MCF 10A (cell line): ENCODE data around the gene MX2. TPM values are rescaled to one million over a fixed set of nuclear protein-coding genes. Genes with fewer than 3 reads are reported as not detected.

ENCODE experiments used
- BruUV-seq: library from RNA; stranded (reverse); fragments of 400-500 nt; replicated peaks from 2 replicates; lab custom pipeline; 2021; lab: Mats Ljungman, UMichigan
- CTCF ChIA-PET: fragments of 300-600 bp; sonication (Branson Sonifier 250); formaldehyde crosslinking; extraction: SDS; loops from one replicate; lab custom pipeline; 2021; ENCODE audit warnings: antibody characterized with exemption, inconsistent platforms; lab: Yijun Ruan, JAX
- POLR2A ChIA-PET: fragments of 300-600, 350-650 bp; sonication (Branson Sonifier 250); formaldehyde crosslinking; extraction: SDS; loops from one replicate; lab custom pipeline; 2020; ENCODE audit warnings: antibody characterized with exemption, inconsistent platforms; lab: Yijun Ruan, JAX
- DNase-seq: peaks from one replicate; pipeline ENCODE4 v3.0.0-alpha.2; 2018; ENCODE audit not compliant: unreplicated experiment
- H3K27ac Mint-ChIP-seq: one replicate; pipeline ENCODE4 v1.8.0; 2022; ENCODE audit warnings: mild to moderate bottlenecking, low read depth, mixed read lengths; ENCODE audit not compliant: unreplicated experiment
- H3K27me3 Mint-ChIP-seq: one replicate; pipeline ENCODE4 v1.8.0; 2022; ENCODE audit warnings: mixed read lengths; ENCODE audit not compliant: insufficient read depth, unreplicated experiment
- H3K36me3 Mint-ChIP-seq: one replicate; pipeline ENCODE4 v1.8.0; 2022; ENCODE audit warnings: mild to moderate bottlenecking, moderate library complexity, mixed read lengths; ENCODE audit not compliant: insufficient read depth, unreplicated experiment
- H3K4me1 Mint-ChIP-seq: one replicate; pipeline ENCODE4 v1.8.0; 2022; ENCODE audit warnings: mixed read lengths; ENCODE audit not compliant: insufficient read depth, unreplicated experiment
- H3K4me3 Mint-ChIP-seq: one replicate; pipeline ENCODE4 v1.8.0; 2022; ENCODE audit warnings: mild to moderate bottlenecking, moderate library complexity, mixed read lengths; ENCODE audit not compliant: unreplicated experiment
- H3K9me3 Mint-ChIP-seq: one replicate; pipeline ENCODE4 v1.8.0; 2022; ENCODE audit warnings: mixed read lengths; ENCODE audit not compliant: unreplicated experiment
- CTCF ChIP-seq: fragments of 200-600 bp; IDR thresholded peaks from one replicate; pipeline ENCODE4 v1.8.0; 2022; ENCODE audit warnings: antibody characterized with exemption, mild to moderate bottlenecking; ENCODE audit not compliant: unreplicated experiment
- intact Hi-C: fragments of 100-400 bp; cut with micrococcal nuclease; formaldehyde crosslinking; loops from 2 replicates; pipeline ENCODE4 v1.14.1; 2022
- total RNA-seq: library from RNA; stranded (reverse); gene quantifications from 2 replicates; pipeline ENCODE4 v1.2.3, GENCODE V29; 2022

The MX2 gene
- total RNA-seq, 1 experiment from 2014 or later: not detected

GRCh38 chr21:41349619-41350390 lies 12.0 kb upstream of the MX2 start:
- ChIA-PET CTCF (interaction anchor here (0.6 to 1.4 kb wide), 3 partner anchors 11 to 386 kb away, joined by 3 to 4 read pairs (median 3); no protein-coding TSS in a partner anchor), POLR2A (no interaction called here)
- Mint-ChIP-seq H3K4me3 (no peak overlapping the region), H3K9me3 (no peaks in the 10 kb centered on the region), H3K4me1 (no peaks in the 10 kb centered on the region), H3K36me3 (no peaks in the 10 kb centered on the region), H3K27me3 (peaks cover 69% of the 10 kb centered on the region), H3K27ac (no peak overlapping the region)
- BruUV-seq: no TSS peak
- intact Hi-C loops: no loop called here
- no peak for DNase-seq
- TF ChIP-seq CTCF: no peak

GRCh38 chr21:41350436-41351155 lies 11.2 kb upstream of the MX2 start:
- no peak for TF ChIP-seq CTCF
- Mint-ChIP-seq H3K27ac (no peak overlapping the region), H3K4me1 (no peaks in the 10 kb centered on the region), H3K9me3 (no peaks in the 10 kb centered on the region), H3K36me3 (no peaks in the 10 kb centered on the region), H3K4me3 (no peak overlapping the region), H3K27me3 (peaks cover 70% of the 10 kb centered on the region)
- ChIA-PET CTCF (interaction anchor here (0.8 to 1.4 kb wide), 2 partner anchors 11 to 14 kb away, joined by 3 to 4 read pairs; no protein-coding TSS in a partner anchor), POLR2A (no interaction called here)
- no TSS peak for BruUV-seq
- DNase-seq: no peak
- intact Hi-C loops: no loop called here

GRCh38 chr21:41357546-41357945 lies 4.3 kb upstream of the MX2 start:
- no TSS peak for BruUV-seq

More at GRCh38 chr21:41357546-41357945, 4.3 kb upstream of the MX2 start:
- no peak for TF ChIP-seq CTCF
- DNase-seq: no peak
- Mint-ChIP-seq H3K36me3 (no peaks in the 10 kb centered on the region), H3K27me3 (peaks cover 41% of the 10 kb centered on the region), H3K27ac (no peak overlapping the region), H3K4me3 (no peak overlapping the region), H3K9me3 (no peaks in the 10 kb centered on the region), H3K4me1 (no peaks in the 10 kb centered on the region)
- intact Hi-C loops: no loop called here
- ChIA-PET CTCF (interaction anchor here (0.6 kb wide), 1 partner anchor 256 kb away, joined by 3 read pairs; no protein-coding TSS in a partner anchor), POLR2A (no interaction called here)
